Measurements from ENCODE around the gene INSR. TPM values are rescaled to one million over a fixed set of nuclear protein-coding genes. Genes with fewer than 3 reads are reported as not detected.

INSR gene
- total and polyA plus RNA-seq, 10 of the 15 experiments (the other 5 are each of a cell fraction or from before 2014, with no cell fraction given) = 4.2 to 34.9 (median 13.6) TPM

DNA sequence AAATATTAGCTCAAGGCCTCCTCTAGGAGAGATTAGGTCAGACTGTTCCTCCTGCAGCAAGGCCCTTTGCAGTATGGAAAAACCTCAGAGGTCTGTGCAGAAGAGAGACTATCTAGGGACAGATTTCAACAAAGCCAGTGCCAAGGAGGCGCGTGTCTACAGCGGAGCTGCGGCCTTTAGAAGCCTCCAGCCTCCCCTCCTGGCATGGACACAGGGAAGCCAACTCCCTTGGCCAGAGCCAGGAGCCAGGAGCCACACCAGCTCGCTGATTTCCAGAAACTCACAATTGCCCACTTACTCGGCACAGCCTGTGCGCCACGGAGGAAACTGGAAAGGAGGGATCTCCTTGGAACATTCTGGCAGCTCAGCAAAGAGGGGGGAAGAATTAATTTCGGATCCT lies 63.4 kb downstream of the INSR start:
- TF ChIP-seq SMAD1 (IDR thresholded peaks at IDR 0.05; ENCODE audit: low read depth, partially characterized antibody) = no peak
- TF ChIP-seq CREB1 (IDR thresholded peaks at IDR 0.05; ENCODE audit: low read depth) = no peak
- TF ChIP-seq SUZ12 (IDR thresholded peaks at IDR 0.05; ENCODE audit: unreplicated experiment) = no peak
- no peak for TF ChIP-seq USF1 (IDR thresholded peaks at IDR 0.05; ENCODE audit: borderline replicate concordance, extremely low read length, insufficient read depth, low read depth, low read length)
- TF ChIP-seq CBX5 (IDR thresholded peaks at IDR 0.05; ENCODE audit: low read depth) = no peak
- no peak for TF ChIP-seq TCF7 (IDR thresholded peaks at IDR 0.05; ENCODE audit: borderline replicate concordance)
- TF ChIP-seq FOXM1 (IDR thresholded peaks at IDR 0.05; ENCODE audit: low read depth, low read length) = no peak
- no peak for TF ChIP-seq SIX5 (IDR thresholded peaks at IDR 0.05; ENCODE audit: low read depth, low read length, severe bottlenecking)
- no peak for TF ChIP-seq TARDBP (IDR thresholded peaks at IDR 0.05; ENCODE audit: borderline replicate concordance)
- Histone ChIP-seq H3K9me3 (replicated peaks; ENCODE audit: control insufficient read depth, insufficient read depth, low read length) (no peaks in the 10 kb centered on the region), H3K27ac (ENCODE audit: control insufficient read depth, insufficient read depth) (no peak overlapping the region), H3K9ac (ENCODE audit: control insufficient read depth, insufficient read depth, low read length) (no peak overlapping the region), H3K36me3 (ENCODE audit: control insufficient read depth in 2 of 2, insufficient read depth in 2 of 2, low read length in 1 of 2) (peaks cover 0 to 2% of the 10 kb centered on the region in 2 experiments; a peak in 2 of 4 replicates), H2AFZ (ENCODE audit: control insufficient read depth, low read depth, low read length) (no peak overlapping the region), H3K27me3 (replicated peaks in 1 of 2; ENCODE audit: control insufficient read depth in 2 of 2, insufficient read depth in 2 of 2, low read length in 1 of 2) (no peaks in the 10 kb centered on the region), H3K4me2 (ENCODE audit: control insufficient read depth, insufficient read depth) (no peak overlapping the region), H4K20me1 (ENCODE audit: control insufficient read depth, insufficient read depth) (no peaks in the 10 kb centered on the region), H3K4me3 (no peak overlapping the region), H3K4me1 (ENCODE audit: control insufficient read depth, insufficient read depth, low read length) (peaks cover 6% of the 10 kb centered on the region; the same call in 1 of the 2 replicates), H3K79me2 (ENCODE audit: control insufficient read depth, insufficient read depth, low read length) (peaks cover 30% of the 10 kb centered on the region)
- in situ Hi-C loops (cut with MboI) = no loop called here
- ChIA-PET POLR2A (interaction anchor here (1.0 to 1.5 kb wide), 2 partner anchors 9 to 42 kb away, joined by 3 to 5 read pairs; no protein-coding TSS in a partner anchor), SMC1A (ENCODE audit: uncharacterized antibody, unreplicated experiment) (interaction anchor here (0.7 to 1.4 kb wide), 3 partner anchors 11 to 30 kb away, joined by 3 to 6 read pairs (median 3); no protein-coding TSS in a partner anchor), RAD21 (ENCODE audit: unreplicated experiment) (interaction anchor here (1.1 kb wide), 1 partner anchor 39 kb away, joined by 3 read pairs; no protein-coding TSS in a partner anchor), CTCF (interaction anchor here (0.7 to 1.0 kb wide), 2 partner anchors 9 to 38 kb away, joined by 3 to 5 read pairs; no protein-coding TSS in a partner anchor)
- FAIRE-seq (no peak), ATAC-seq (no peak), DNase-seq (ENCODE audit: low read depth, low spot score) (no peak)
- intact Hi-C loops (cut with micrococcal nuclease; ENCODE audit: unreplicated experiment) = no loop called here
- BruUV-seq (replicated peaks) = TSS peak; percentile 54
- WGBS (ENCODE audit: insufficient coverage, insufficient replicate concordance, low lambda C conversion rate, missing lambda C conversion rate) = 89% methylated on average over 9 of the region's 9 CpGs

All from GM12878 (cell line).